PC-9 (cell line): ENCODE results near the gene GOLGA6D. TPM values are rescaled to one million over a fixed set of nuclear protein-coding genes. Genes with fewer than 3 reads are reported as not detected.

ENCODE experiments used
- BruUV-seq: library from RNA; stranded (reverse); fragments of 400-500 nt; replicated peaks from 2 replicates; lab custom pipeline; 2021; lab: Mats Ljungman, UMichigan
- CTCF ChIA-PET: fragments of 300-600 bp; sonication (Branson Sonifier 250); formaldehyde crosslinking; loops from one replicate; lab custom pipeline; 2022; ENCODE audit warnings: antibody characterized with exemption; lab: Charles Lee
- POLR2A ChIA-PET: fragments of 300-600 bp; sonication (Branson Sonifier 250); formaldehyde crosslinking; loops from one replicate; lab custom pipeline; 2022; ENCODE audit warnings: antibody characterized with exemption; ENCODE audit not compliant: unreplicated experiment; lab: Charles Lee
- DNase-seq, 2 experiments: peaks; one replicate each; pipeline versions ENCODE4 v3.0.0 to v3.0.0-alpha.2; 2015 to 2022; ENCODE audit warnings: mixed read lengths in 1 of 2
- H2AFZ ChIP-seq: fragments of 200-600 bp; sonication (generic); 2 replicates; pipeline ENCODE4 v1.8.1; 2017; ENCODE audit warnings: antibody characterized with exemption
- H3F3A ChIP-seq: fragments of 200-600 bp; sonication (generic); 2 replicates; pipeline ENCODE4 v1.8.1; 2017; ENCODE audit warnings: antibody characterized with exemption, mild to moderate bottlenecking, low read depth; ENCODE audit not compliant: insufficient read depth
- H3K27ac ChIP-seq: fragments of 200-600 bp; sonication (generic); 2 replicates; pipeline ENCODE4 v1.6.1; 2016; ENCODE audit warnings: mixed run types
- H3K27me3 ChIP-seq: fragments of 200-600 bp; sonication (generic); 2 replicates; pipeline ENCODE4 v1.6.1; 2016; ENCODE audit warnings: low read depth, mixed run types; ENCODE audit not compliant: insufficient read depth
- H3K36me3 ChIP-seq: fragments of 200-600 bp; sonication (generic); 2 replicates; pipeline ENCODE4 v1.6.1; 2016; ENCODE audit warnings: low read depth, mixed run types
- H3K4me1 ChIP-seq: fragments of 200-600 bp; sonication (generic); replicated peaks from 2 replicates; pipeline ENCODE4 v1.6.1; 2016; ENCODE audit warnings: mixed run types; ENCODE audit not compliant: insufficient read depth
- H3K4me2 ChIP-seq: fragments of 200-600 bp; sonication (generic); 2 replicates; pipeline ENCODE4 v1.6.1; 2017; ENCODE audit warnings: mixed run types
- H3K4me3 ChIP-seq: fragments of 200-600 bp; sonication (generic); 2 replicates; pipeline ENCODE4 v1.6.1; 2016; ENCODE audit warnings: mixed run types
- H3K79me2 ChIP-seq: fragments of 200-600 bp; sonication (generic); 2 replicates; pipeline ENCODE4 v1.6.1; 2017; ENCODE audit warnings: low read depth, mixed run types
- H3K9me2 ChIP-seq: fragments of 200-600 bp; sonication (generic); 2 replicates; pipeline ENCODE4 v1.8.1; 2017; ENCODE audit warnings: mild to moderate bottlenecking; ENCODE audit not compliant: insufficient read depth
- H3K9me3 ChIP-seq: fragments of 200-600 bp; sonication (generic); 2 replicates; pipeline ENCODE4 v1.8.1; 2016; ENCODE audit warnings: low read depth; ENCODE audit not compliant: insufficient read depth
- H4K20me1 ChIP-seq: fragments of 200-600 bp; sonication (generic); 2 replicates; pipeline ENCODE4 v1.8.1; 2017; ENCODE audit not compliant: insufficient read depth
- EZH2 ChIP-seq: fragments of 200-600 bp; sonication (generic); IDR thresholded peaks from 2 replicates; pipeline ENCODE4 v1.8.0; 2017; ENCODE audit warnings: antibody characterized with exemption, low read depth
- intact Hi-C: fragments of 100-400 bp; cut with micrococcal nuclease; formaldehyde crosslinking; loops from one replicate; pipeline ENCODE4 v1.10.0; 2022; ENCODE audit not compliant: unreplicated experiment
- total RNA-seq: library from RNA; stranded (reverse); gene quantifications from 2 replicates; pipeline ENCODE4 v1.2.3, GENCODE V29; 2021
- TF ChIP-seq, protein P1 (sequence below): fragments of 200-600 bp; sonication (generic); conservative IDR thresholded peaks from 2 replicates; pipeline ENCODE4 v1.6.1; 2017; ENCODE audit warnings: mixed run types, antibody characterized with exemption, mild to moderate bottlenecking, moderate library complexity

The GOLGA6D gene
- total RNA-seq, 1 experiment from 2014 or later, result not detected

DNA sequence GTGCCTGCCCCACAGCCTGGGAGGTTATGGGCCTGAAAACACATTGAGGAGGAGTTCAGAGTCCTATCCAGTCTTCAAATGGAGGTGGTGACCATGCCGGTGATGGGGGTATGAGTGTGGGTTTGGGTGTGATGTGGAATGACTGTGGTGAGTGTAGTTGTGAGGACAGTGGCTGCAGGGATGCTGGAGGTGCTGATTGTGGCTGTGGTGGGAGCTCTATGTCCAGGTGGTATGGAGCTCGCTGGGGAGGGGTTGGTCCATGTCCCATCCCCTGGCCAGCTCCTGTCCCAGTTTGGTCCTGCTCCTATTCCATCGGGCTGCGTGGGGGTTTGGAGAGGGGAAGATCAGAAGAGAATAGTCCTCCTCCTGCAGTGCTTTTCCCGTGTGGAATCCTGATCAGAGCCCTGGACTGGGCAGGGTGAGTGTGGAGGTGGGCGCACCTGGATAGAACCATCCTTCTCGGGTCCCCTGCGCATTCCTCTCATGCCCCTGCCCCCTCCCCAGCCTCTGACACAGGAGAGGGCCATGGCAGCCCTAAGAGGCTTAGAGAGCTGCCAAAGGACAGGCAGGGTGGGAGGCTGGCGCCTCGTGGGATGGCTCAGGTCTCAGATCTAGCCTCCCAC is 47.5 kb upstream of the GOLGA6D start:
- H3F3A ChIP-seq, result no peaks in the 10 kb centered on the region
- no TSS peak for BruUV-seq

GRCh38 chr15:75235760-75236729 is 46.6 kb upstream of the GOLGA6D start:
- H3K79me2 ChIP-seq, result no peaks in the 10 kb centered on the region
- no TSS peak for BruUV-seq
- no peak overlapping the region for H3K4me3 ChIP-seq
- ChIA-PET POLR2A (no interaction called here), CTCF (no interaction called here)
- intact Hi-C loops, result no loop called here
- H3K4me1 ChIP-seq, result no peaks in the 10 kb centered on the region
- H3K9me3 ChIP-seq, result no peaks in the 10 kb centered on the region
- peak in 1 of 2 experiments; percentile 28 for DNase-seq
- no peaks in the 10 kb centered on the region for H4K20me1 ChIP-seq
- no peaks in the 10 kb centered on the region for H3K36me3 ChIP-seq
- H3F3A ChIP-seq, result no peaks in the 10 kb centered on the region
- H3K9me2 ChIP-seq, result no peaks in the 10 kb centered on the region
- H3K27me3 ChIP-seq, result peaks cover 51% of the 10 kb centered on the region
- TF ChIP-seq, protein P1, sequence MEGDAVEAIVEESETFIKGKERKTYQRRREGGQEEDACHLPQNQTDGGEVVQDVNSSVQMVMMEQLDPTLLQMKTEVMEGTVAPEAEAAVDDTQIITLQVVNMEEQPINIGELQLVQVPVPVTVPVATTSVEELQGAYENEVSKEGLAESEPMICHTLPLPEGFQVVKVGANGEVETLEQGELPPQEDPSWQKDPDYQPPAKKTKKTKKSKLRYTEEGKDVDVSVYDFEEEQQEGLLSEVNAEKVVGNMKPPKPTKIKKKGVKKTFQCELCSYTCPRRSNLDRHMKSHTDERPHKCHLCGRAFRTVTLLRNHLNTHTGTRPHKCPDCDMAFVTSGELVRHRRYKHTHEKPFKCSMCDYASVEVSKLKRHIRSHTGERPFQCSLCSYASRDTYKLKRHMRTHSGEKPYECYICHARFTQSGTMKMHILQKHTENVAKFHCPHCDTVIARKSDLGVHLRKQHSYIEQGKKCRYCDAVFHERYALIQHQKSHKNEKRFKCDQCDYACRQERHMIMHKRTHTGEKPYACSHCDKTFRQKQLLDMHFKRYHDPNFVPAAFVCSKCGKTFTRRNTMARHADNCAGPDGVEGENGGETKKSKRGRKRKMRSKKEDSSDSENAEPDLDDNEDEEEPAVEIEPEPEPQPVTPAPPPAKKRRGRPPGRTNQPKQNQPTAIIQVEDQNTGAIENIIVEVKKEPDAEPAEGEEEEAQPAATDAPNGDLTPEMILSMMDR, result no peak
- TF ChIP-seq EZH2, result no peak
- H2AFZ ChIP-seq, result no peak overlapping the region
- H3K4me2 ChIP-seq, result no peak overlapping the region
- H3K27ac ChIP-seq, result no peak overlapping the region

More for the DNA sequence above, 47.5 kb upstream of the GOLGA6D start:
- H2AFZ ChIP-seq, result no peak overlapping the region
- intact Hi-C loops, result no loop called here
- no peaks in the 10 kb centered on the region for H3K4me1 ChIP-seq
- H3K27ac ChIP-seq, result no peak overlapping the region
- ChIA-PET CTCF (no interaction called here), POLR2A (no interaction called here)
- H3K79me2 ChIP-seq, result no peaks in the 10 kb centered on the region
- no peaks in the 10 kb centered on the region for H3K9me3 ChIP-seq
- DNase-seq, result no peak
- H3K36me3 ChIP-seq, result no peaks in the 10 kb centered on the region
- H3K9me2 ChIP-seq, result no peaks in the 10 kb centered on the region
- peaks cover 54% of the 10 kb centered on the region for H3K27me3 ChIP-seq
- H3K4me3 ChIP-seq, result no peak overlapping the region
- H4K20me1 ChIP-seq, result no peaks in the 10 kb centered on the region
- H3K4me2 ChIP-seq, result no peak overlapping the region
- TF ChIP-seq EZH2, result no peak
- TF ChIP-seq, protein P1, result no peak

GRCh38 chr15:75237316-75237982 is 45.2 kb upstream of the GOLGA6D start:
- H3K4me2 ChIP-seq, result no peak overlapping the region
- no TSS peak for BruUV-seq
- H3K9me3 ChIP-seq, result no peaks in the 10 kb centered on the region
- H3K27ac ChIP-seq, result no peak overlapping the region
- H3K27me3 ChIP-seq, result peaks cover 38% of the 10 kb centered on the region
- no peaks in the 10 kb centered on the region for H3K36me3 ChIP-seq
- POLR2A ChIA-PET, result no interaction called here
- no peaks in the 10 kb centered on the region for H3K79me2 ChIP-seq
- no peaks in the 10 kb centered on the region for H3K9me2 ChIP-seq
- H3F3A ChIP-seq, result no peaks in the 10 kb centered on the region
- H3K4me1 ChIP-seq, result no peaks in the 10 kb centered on the region
- H3K4me3 ChIP-seq, result no peak overlapping the region
- no peak overlapping the region for H2AFZ ChIP-seq
- TF ChIP-seq, protein P1, result no peak
- TF ChIP-seq EZH2, result no peak
- CTCF ChIA-PET, result no interaction called here
- DNase-seq, result no peak
- no peaks in the 10 kb centered on the region for H4K20me1 ChIP-seq
- intact Hi-C loops, result no loop called here
